Panc1 (cell line): ENCODE measurements around the gene PRUNE2.

Source experiments
- TF ChIP-seq, protein P1 (sequence below): fragments of 450-650 bp; IDR thresholded peaks from 2 replicates; pipeline ENCODE4 v1.5.1; 2017; ENCODE audit warnings: mild to moderate bottlenecking
- TF ChIP-seq, protein P2 (sequence below), 2 experiments: IDR thresholded peaks; 2 replicates each; pipeline ENCODE4 v1.6.1; 2011 to 2012; ENCODE audit warnings: low read depth in 2 of 2, control low read depth in 1 of 2, low read length in 1 of 2, mild to moderate bottlenecking in 1 of 2, moderate library complexity in 1 of 2; ENCODE audit not compliant: insufficient read depth in 1 of 2

- TF ChIP-seq, protein P1, sequence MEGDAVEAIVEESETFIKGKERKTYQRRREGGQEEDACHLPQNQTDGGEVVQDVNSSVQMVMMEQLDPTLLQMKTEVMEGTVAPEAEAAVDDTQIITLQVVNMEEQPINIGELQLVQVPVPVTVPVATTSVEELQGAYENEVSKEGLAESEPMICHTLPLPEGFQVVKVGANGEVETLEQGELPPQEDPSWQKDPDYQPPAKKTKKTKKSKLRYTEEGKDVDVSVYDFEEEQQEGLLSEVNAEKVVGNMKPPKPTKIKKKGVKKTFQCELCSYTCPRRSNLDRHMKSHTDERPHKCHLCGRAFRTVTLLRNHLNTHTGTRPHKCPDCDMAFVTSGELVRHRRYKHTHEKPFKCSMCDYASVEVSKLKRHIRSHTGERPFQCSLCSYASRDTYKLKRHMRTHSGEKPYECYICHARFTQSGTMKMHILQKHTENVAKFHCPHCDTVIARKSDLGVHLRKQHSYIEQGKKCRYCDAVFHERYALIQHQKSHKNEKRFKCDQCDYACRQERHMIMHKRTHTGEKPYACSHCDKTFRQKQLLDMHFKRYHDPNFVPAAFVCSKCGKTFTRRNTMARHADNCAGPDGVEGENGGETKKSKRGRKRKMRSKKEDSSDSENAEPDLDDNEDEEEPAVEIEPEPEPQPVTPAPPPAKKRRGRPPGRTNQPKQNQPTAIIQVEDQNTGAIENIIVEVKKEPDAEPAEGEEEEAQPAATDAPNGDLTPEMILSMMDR, result no peak
- TF ChIP-seq, protein P2, sequence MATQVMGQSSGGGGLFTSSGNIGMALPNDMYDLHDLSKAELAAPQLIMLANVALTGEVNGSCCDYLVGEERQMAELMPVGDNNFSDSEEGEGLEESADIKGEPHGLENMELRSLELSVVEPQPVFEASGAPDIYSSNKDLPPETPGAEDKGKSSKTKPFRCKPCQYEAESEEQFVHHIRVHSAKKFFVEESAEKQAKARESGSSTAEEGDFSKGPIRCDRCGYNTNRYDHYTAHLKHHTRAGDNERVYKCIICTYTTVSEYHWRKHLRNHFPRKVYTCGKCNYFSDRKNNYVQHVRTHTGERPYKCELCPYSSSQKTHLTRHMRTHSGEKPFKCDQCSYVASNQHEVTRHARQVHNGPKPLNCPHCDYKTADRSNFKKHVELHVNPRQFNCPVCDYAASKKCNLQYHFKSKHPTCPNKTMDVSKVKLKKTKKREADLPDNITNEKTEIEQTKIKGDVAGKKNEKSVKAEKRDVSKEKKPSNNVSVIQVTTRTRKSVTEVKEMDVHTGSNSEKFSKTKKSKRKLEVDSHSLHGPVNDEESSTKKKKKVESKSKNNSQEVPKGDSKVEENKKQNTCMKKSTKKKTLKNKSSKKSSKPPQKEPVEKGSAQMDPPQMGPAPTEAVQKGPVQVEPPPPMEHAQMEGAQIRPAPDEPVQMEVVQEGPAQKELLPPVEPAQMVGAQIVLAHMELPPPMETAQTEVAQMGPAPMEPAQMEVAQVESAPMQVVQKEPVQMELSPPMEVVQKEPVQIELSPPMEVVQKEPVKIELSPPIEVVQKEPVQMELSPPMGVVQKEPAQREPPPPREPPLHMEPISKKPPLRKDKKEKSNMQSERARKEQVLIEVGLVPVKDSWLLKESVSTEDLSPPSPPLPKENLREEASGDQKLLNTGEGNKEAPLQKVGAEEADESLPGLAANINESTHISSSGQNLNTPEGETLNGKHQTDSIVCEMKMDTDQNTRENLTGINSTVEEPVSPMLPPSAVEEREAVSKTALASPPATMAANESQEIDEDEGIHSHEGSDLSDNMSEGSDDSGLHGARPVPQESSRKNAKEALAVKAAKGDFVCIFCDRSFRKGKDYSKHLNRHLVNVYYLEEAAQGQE (IDR thresholded peaks at IDR 0.05; ENCODE audit: insufficient read depth in 1 of 2, low read depth in 2 of 2, low read length in 1 of 2), result no peak
Measured at GRCh38 chr9:76725885-76726284, 180.0 kb downstream of the PRUNE2 start.
